Breast epithelium (tissue), 4 donors: Measurements from ENCODE around the gene PARP4. TPM values are rescaled to one million over a fixed set of nuclear protein-coding genes. Genes with fewer than 3 reads are reported as not detected.
"Not testable (repeated sequence)": the region's sequence is repeated elsewhere in the genome, so short reads cannot be mapped to it uniquely, and the experiment has no call there.

Source experiments
- DNase-seq, 2 donors: peaks; one replicate each; pipeline ENCODE4 v3.0.0-alpha.2; 2019; ENCODE audit warnings: low spot score in 2 of 2
- H3K27ac ChIP-seq, 2 donors: fragments of 200-600 bp; sonication (generic) in 1 of 2; one replicate each; pipeline ENCODE4 v1.5.1; 2016 to 2019; ENCODE audit warnings: mild to moderate bottlenecking in 1 of 2
- H3K27me3 ChIP-seq, 2 donors: fragments of 200-600 bp; sonication (generic) in 1 of 2; one replicate each; pipeline versions ENCODE4 v1.5.1 to v1.6.0; 2017 to 2019; ENCODE audit warnings: control low read depth in 1 of 2, mild to moderate bottlenecking in 1 of 2
- H3K36me3 ChIP-seq: fragments of 200-600 bp; one replicate; pipeline ENCODE4 v1.5.1; 2019
- H3K4me1 ChIP-seq, 2 donors: fragments of 200-600 bp; sonication (generic); one replicate each; pipeline ENCODE4 v1.5.1; 2016 to 2019; ENCODE audit warnings: control low read depth in 1 of 2
- H3K4me3 ChIP-seq, 3 donors: fragments of 200-600 bp; sonication (generic); 1 replicate in 2 of 3; 2 replicates in 1 of 3; pipeline ENCODE4 v1.5.1; 2016 to 2019; ENCODE audit warnings: mild to moderate bottlenecking in 3 of 3, moderate library complexity in 2 of 3
- H3K9me3 ChIP-seq, 2 donors: fragments of 200-600 bp; sonication (generic) in 1 of 2; one replicate each; pipeline ENCODE4 v1.5.1; 2016 to 2019; ENCODE audit warnings: control low read depth in 1 of 2
- CTCF ChIP-seq, 3 donors: fragments of 450-650 bp; IDR thresholded peaks; one replicate each; pipeline ENCODE4 v1.5.1; 2016 to 2017; ENCODE audit warnings: antibody characterized with exemption in 3 of 3, mild to moderate bottlenecking in 3 of 3, moderate library complexity in 3 of 3
- POLR2A ChIP-seq: fragments of 450-650 bp; IDR thresholded peaks from one replicate; pipeline ENCODE4 v1.6.1; 2016; ENCODE audit warnings: antibody characterized with exemption, mild to moderate bottlenecking, moderate library complexity
- POLR2AphosphoS5 ChIP-seq, 3 donors: sonication (generic); formaldehyde crosslinking; IDR thresholded peaks; one replicate each; pipeline ENCODE4 v1.6.1; 2017; ENCODE audit warnings: antibody characterized with exemption in 3 of 3
- intact Hi-C: fragments of 100-400 bp; cut with DNase I; formaldehyde crosslinking; loops from one replicate; pipeline ENCODE4 v1.15.1; 2023; ENCODE audit warnings: low total_unique reads
- total RNA-seq, 3 donors: library from RNA; depleted of rRNA; stranded (reverse); fragments of >200 nt; gene quantifications; one replicate each; pipeline ENCODE4 v1.1.0, GENCODE V29; 2016

PARP4 gene
- total RNA-seq, 3 donors from 2014 or later: 54.1 to 67.0 (median 62.5) TPM

- Histone ChIP-seq H3K36me3 (no peaks in the 10 kb centered on the region), H3K27ac (no peak overlapping the region), H3K27me3 (no peaks in the 10 kb centered on the region), H3K4me1 (no peaks in the 10 kb centered on the region), H3K4me3 (no peak overlapping the region), H3K9me3 (no peaks in the 10 kb centered on the region)
- DNase-seq: no peak
- TF ChIP-seq POLR2A: no peak
- no peak for TF ChIP-seq CTCF (IDR thresholded peaks at IDR 0.05)
- TF ChIP-seq POLR2AphosphoS5 (IDR thresholded peaks at IDR 0.05): no peak
- intact Hi-C loops: no loop called here
Observed at GRCh38 chr13:24389506-24389905, 123.1 kb downstream of the PARP4 start.

- H3K27ac ChIP-seq, H3K4me3 ChIP-seq, H3K36me3 ChIP-seq, intact Hi-C loops, DNase-seq, H3K9me3 ChIP-seq, H3K27me3 ChIP-seq, H3K4me1 ChIP-seq: not testable (repeated sequence)
Observed at GRCh38 chr13:24388743-24389142, 123.8 kb downstream of the PARP4 start.

GRCh38 chr13:24386816-24387708 lies 125.5 kb downstream of the PARP4 start:
- no peaks in the 10 kb centered on the region for H3K4me1 ChIP-seq
- no peaks in the 10 kb centered on the region for H3K36me3 ChIP-seq
- intact Hi-C loops: no loop called here
- no peak overlapping the region for H3K27ac ChIP-seq
- H3K27me3 ChIP-seq: no peaks in the 10 kb centered on the region
- TF ChIP-seq CTCF (IDR thresholded peaks at IDR 0.05): no peak
- TF ChIP-seq POLR2A: no peak
- no peak for TF ChIP-seq POLR2AphosphoS5 (IDR thresholded peaks at IDR 0.05)
- no peak overlapping the region for H3K4me3 ChIP-seq
- H3K9me3 ChIP-seq: no peaks in the 10 kb centered on the region
- DNase-seq: no peak

DNA sequence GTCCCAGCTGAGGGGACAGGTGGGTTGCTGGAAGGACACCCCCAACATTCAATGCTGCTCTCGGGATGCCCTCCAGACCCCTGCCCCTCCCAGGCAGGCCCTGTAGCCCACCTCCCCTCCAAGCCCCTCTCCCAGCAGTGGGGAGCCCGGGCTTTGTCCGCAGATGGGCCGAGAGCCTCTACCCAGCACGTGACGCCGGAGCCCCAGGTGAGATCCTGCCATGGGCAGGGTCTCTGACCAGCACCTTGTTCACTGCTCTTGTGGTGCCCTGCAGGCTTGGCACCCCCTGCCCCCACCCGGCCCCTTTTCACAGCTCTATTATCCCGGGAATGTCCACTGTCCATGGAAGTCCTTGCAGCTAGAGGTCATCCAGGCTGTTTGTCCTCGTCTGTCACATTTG lies 126.7 kb downstream of the PARP4 start:
- intact Hi-C loops: no loop called here
- H3K36me3 ChIP-seq: no peaks in the 10 kb centered on the region
- no peaks in the 10 kb centered on the region for H3K4me1 ChIP-seq
- no peak overlapping the region for H3K4me3 ChIP-seq
- no peaks in the 10 kb centered on the region for H3K27me3 ChIP-seq
- no peak for DNase-seq
- TF ChIP-seq POLR2AphosphoS5 (IDR thresholded peaks at IDR 0.05): no peak
- TF ChIP-seq POLR2A: no peak
- TF ChIP-seq CTCF (IDR thresholded peaks at IDR 0.05): no peak
- no peaks in the 10 kb centered on the region for H3K9me3 ChIP-seq
- H3K27ac ChIP-seq: no peak overlapping the region

GRCh38 chr13:24384946-24385345 lies 127.6 kb downstream of the PARP4 start:
- H3K9me3 ChIP-seq, H3K27ac ChIP-seq, H3K27me3 ChIP-seq, DNase-seq, H3K4me1 ChIP-seq, intact Hi-C loops, H3K36me3 ChIP-seq, H3K4me3 ChIP-seq: not testable (repeated sequence)

DNA sequence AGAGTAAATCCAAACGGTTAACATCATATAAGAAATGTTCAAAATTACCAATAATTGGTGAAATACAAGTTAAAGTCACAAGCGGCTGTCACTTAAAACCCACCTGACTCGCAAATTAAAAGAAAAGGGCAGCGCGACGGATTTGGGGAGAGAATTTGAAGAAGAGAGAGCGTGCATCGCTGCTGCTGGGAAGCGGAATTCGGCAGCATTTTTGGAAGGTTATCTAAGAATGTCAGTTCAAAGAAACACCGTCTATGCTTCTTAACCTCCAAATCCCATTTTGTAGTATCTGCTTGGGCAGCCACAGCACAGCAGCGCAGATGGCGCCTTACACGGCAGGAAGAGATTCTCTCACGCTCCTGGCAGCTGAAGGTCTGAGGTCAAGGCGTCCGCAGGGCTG lies 128.5 kb downstream of the PARP4 start:
- H3K4me1 ChIP-seq, H3K36me3 ChIP-seq, DNase-seq, H3K27me3 ChIP-seq, H3K4me3 ChIP-seq, H3K9me3 ChIP-seq, H3K27ac ChIP-seq, intact Hi-C loops: not testable (repeated sequence)
